ENCODE data around the gene PSMC5.
"Not testable (repeated sequence)": the region's sequence is repeated elsewhere in the genome, so short reads cannot be mapped to it uniquely, and the experiment has no call there.

The PSMC5 gene

DNA sequence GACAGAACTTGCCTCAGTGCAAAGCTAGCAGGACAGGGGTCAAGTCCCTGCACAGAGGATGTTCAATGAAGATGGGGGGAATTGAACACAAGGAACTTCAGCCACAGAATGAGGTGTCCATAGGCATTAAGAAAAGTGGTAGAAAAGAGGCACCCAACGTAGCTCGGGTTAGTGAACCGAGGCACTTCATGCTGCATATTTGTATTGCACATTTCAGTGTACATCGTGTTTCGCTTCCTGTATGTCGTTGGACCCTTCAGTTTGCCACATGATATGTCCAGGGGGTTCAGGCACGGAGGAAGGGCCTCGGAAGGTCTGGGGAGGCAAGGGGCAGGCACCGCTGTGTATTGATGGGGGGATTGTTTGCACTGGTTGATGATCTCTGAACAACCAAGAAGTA is 51.2 kb downstream of the PSMC5 start:
- H3K36me3 ChIP-seq (ENCODE audit: insufficient read depth, low read length); H3K79me2 ChIP-seq (ENCODE audit: insufficient read depth, low read length); H3K9me3 ChIP-seq (ENCODE audit: insufficient read depth, low read depth, low read length); H3K27me3 ChIP-seq (ENCODE audit: insufficient read depth, low read length, poor library complexity, severe bottlenecking); H3K4me2 ChIP-seq (ENCODE audit: low read depth, low read length, poor library complexity, severe bottlenecking); H4K20me1 ChIP-seq (ENCODE audit: insufficient read depth, low read length, poor library complexity, severe bottlenecking); H2AFZ ChIP-seq (ENCODE audit: low read length); H3K4me3 ChIP-seq (ENCODE audit: low read length, poor library complexity, severe bottlenecking); H3K9ac ChIP-seq (ENCODE audit: low read depth, low read length, poor library complexity, severe bottlenecking); H3K9me2 ChIP-seq (replicated peaks; ENCODE audit: low read depth, low read length); H3F3A ChIP-seq (ENCODE audit: low read depth); H3K4me1 ChIP-seq (ENCODE audit: insufficient read depth, low read length, poor library complexity, severe bottlenecking): not testable (repeated sequence)

GRCh38 chr17:63880706-63881105 is 53.5 kb downstream of the PSMC5 start:
- Histone ChIP-seq H2AFZ (ENCODE audit: low read length) (no peak overlapping the region), H3K9ac (ENCODE audit: low read depth, low read length, poor library complexity, severe bottlenecking) (no peak overlapping the region), H3K9me3 (ENCODE audit: insufficient read depth, low read depth, low read length) (no peaks in the 10 kb centered on the region), H3K4me1 (ENCODE audit: insufficient read depth, low read length, poor library complexity, severe bottlenecking) (no peaks in the 10 kb centered on the region), H3K27me3 (ENCODE audit: insufficient read depth, low read length, poor library complexity, severe bottlenecking) (no peaks in the 10 kb centered on the region), H3K79me2 (ENCODE audit: insufficient read depth, low read length) (no peaks in the 10 kb centered on the region), H3K9me2 (replicated peaks; ENCODE audit: low read depth, low read length) (no peaks in the 10 kb centered on the region), H3K36me3 (ENCODE audit: insufficient read depth, low read length) (no peaks in the 10 kb centered on the region), H3F3A (ENCODE audit: low read depth) (no peaks in the 10 kb centered on the region), H3K4me2 (ENCODE audit: low read depth, low read length, poor library complexity, severe bottlenecking) (no peak overlapping the region), H3K4me3 (ENCODE audit: low read length, poor library complexity, severe bottlenecking) (no peak overlapping the region), H4K20me1 (ENCODE audit: insufficient read depth, low read length, poor library complexity, severe bottlenecking) (no peaks in the 10 kb centered on the region)
- TF ChIP-seq, protein P1, sequence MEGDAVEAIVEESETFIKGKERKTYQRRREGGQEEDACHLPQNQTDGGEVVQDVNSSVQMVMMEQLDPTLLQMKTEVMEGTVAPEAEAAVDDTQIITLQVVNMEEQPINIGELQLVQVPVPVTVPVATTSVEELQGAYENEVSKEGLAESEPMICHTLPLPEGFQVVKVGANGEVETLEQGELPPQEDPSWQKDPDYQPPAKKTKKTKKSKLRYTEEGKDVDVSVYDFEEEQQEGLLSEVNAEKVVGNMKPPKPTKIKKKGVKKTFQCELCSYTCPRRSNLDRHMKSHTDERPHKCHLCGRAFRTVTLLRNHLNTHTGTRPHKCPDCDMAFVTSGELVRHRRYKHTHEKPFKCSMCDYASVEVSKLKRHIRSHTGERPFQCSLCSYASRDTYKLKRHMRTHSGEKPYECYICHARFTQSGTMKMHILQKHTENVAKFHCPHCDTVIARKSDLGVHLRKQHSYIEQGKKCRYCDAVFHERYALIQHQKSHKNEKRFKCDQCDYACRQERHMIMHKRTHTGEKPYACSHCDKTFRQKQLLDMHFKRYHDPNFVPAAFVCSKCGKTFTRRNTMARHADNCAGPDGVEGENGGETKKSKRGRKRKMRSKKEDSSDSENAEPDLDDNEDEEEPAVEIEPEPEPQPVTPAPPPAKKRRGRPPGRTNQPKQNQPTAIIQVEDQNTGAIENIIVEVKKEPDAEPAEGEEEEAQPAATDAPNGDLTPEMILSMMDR (conservative IDR thresholded peaks at IDR 0.05; ENCODE audit: low read length), result no peak
- no peak for TF ChIP-seq EZH2phosphoT487 (IDR thresholded peaks at IDR 0.05; ENCODE audit: borderline replicate concordance)

GRCh38 chr17:63881337-63881736 is 54.1 kb downstream of the PSMC5 start:
- H3K4me3 ChIP-seq (ENCODE audit: low read length, poor library complexity, severe bottlenecking); H3K9me2 ChIP-seq (replicated peaks; ENCODE audit: low read depth, low read length); H4K20me1 ChIP-seq (ENCODE audit: insufficient read depth, low read length, poor library complexity, severe bottlenecking); H2AFZ ChIP-seq (ENCODE audit: low read length); H3K9me3 ChIP-seq (ENCODE audit: insufficient read depth, low read depth, low read length); H3F3A ChIP-seq (ENCODE audit: low read depth); H3K4me1 ChIP-seq (ENCODE audit: insufficient read depth, low read length, poor library complexity, severe bottlenecking); H3K9ac ChIP-seq (ENCODE audit: low read depth, low read length, poor library complexity, severe bottlenecking); H3K79me2 ChIP-seq (ENCODE audit: insufficient read depth, low read length); H3K36me3 ChIP-seq (ENCODE audit: insufficient read depth, low read length); H3K27me3 ChIP-seq (ENCODE audit: insufficient read depth, low read length, poor library complexity, severe bottlenecking); H3K4me2 ChIP-seq (ENCODE audit: low read depth, low read length, poor library complexity, severe bottlenecking): not testable (repeated sequence)
